Activated T-helper 1 cell treated with anti-CD3 and anti-CD28 coated beads, Interleukin-12 subunit alpha, Interleukin-12 subunit beta, Interleukin-2, Interleukin-4 antibody, amounts not matched to agents 30 ng/mL and 10 ng/mL and 1 ng/mL, durations not matched to agents 14 hours and 24 hours and 36 hours (primary cell): ENCODE results near the gene PTPRU. TPM values are rescaled to one million over a fixed set of nuclear protein-coding genes. Genes with fewer than 3 reads are reported as not detected.
"Not testable (repeated sequence)": the region's sequence is repeated elsewhere in the genome, so short reads cannot be mapped to it uniquely, and the experiment has no call there.

Source experiments
- DNase-seq: peaks from one replicate; pipeline ENCODE4 v3.0.0; 2021; ENCODE audit warnings: low spot score
- H3K27ac Mint-ChIP-seq: one replicate; pipeline ENCODE4 v1.8.0; 2021; ENCODE audit warnings: mild to moderate bottlenecking, mixed read lengths
- H3K27me3 Mint-ChIP-seq: one replicate; pipeline ENCODE4 v1.8.0; 2022; ENCODE audit warnings: mild to moderate bottlenecking, moderate library complexity, mixed read lengths; ENCODE audit not compliant: insufficient read depth
- H3K36me3 Mint-ChIP-seq: one replicate; pipeline ENCODE4 v1.8.0; 2021; ENCODE audit warnings: low read depth, mixed read lengths
- H3K4me1 Mint-ChIP-seq: one replicate; pipeline ENCODE4 v1.8.0; 2021; ENCODE audit warnings: low read depth, mixed read lengths
- H3K4me3 Mint-ChIP-seq: one replicate; pipeline ENCODE4 v1.8.0; 2021; ENCODE audit warnings: mild to moderate bottlenecking, moderate library complexity, mixed read lengths
- H3K9me3 Mint-ChIP-seq: one replicate; pipeline ENCODE4 v1.8.0; 2021; ENCODE audit warnings: mixed read lengths
- intact Hi-C: fragments of 100-400 bp; cut with micrococcal nuclease; formaldehyde crosslinking; loops from one replicate; pipeline ENCODE4 v1.15.1; 2024
- total RNA-seq: library from RNA; stranded (reverse); gene quantifications from 2 replicates; pipeline ENCODE4 v1.2.3, GENCODE V29; 2022

PTPRU gene
- total RNA-seq, 1 donor from 2014 or later, result 0.67 TPM

DNA sequence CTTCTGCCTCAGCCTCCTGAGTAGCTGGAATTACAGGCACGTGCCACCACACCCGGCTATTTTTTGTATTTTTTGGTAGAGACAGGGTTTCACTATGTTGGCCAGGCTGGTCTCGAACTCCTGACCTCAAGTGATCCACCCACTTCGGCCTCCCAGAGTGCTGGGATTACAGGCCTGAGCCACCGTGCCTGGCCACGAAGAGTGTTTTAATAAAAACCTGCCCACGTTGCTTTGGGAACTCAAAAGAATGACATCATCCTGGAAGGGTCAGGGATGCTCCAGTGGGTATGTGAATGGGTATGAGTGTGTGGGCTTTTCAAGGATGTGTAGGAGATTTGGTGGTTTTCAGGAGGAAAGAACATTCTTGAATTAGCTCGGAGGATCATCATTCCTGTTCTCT lies 78.4 kb downstream of the PTPRU start:
- intact Hi-C loops, H3K27me3 Mint-ChIP-seq, H3K4me3 Mint-ChIP-seq, H3K27ac Mint-ChIP-seq, H3K9me3 Mint-ChIP-seq, H3K36me3 Mint-ChIP-seq, H3K4me1 Mint-ChIP-seq, DNase-seq: not testable (repeated sequence)

DNA sequence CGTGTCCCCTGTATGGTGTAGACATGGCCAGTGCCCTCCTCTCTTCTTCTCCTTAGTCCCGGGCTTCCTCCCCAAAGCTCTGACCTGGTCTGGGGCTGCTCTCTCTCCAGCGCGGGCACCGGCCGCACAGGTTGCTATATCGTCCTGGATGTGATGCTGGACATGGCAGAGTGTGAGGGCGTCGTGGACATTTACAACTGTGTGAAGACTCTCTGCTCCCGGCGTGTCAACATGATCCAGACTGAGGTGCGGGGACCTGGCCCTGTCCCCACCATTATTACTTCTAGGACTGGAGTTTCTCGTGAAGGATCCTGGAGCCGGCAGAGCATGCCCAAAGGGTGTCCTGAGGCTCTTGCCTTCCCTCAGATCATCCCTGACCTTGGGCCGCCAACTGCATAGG lies 78.9 kb downstream of the PTPRU start:
- DNase-seq, result no peak
- H3K27me3 Mint-ChIP-seq, result peaks cover 4% of the 10 kb centered on the region
- H3K4me3 Mint-ChIP-seq, result no peak overlapping the region
- no peak overlapping the region for H3K27ac Mint-ChIP-seq
- intact Hi-C loops, result no loop called here
- H3K4me1 Mint-ChIP-seq, result no peaks in the 10 kb centered on the region
- no peaks in the 10 kb centered on the region for H3K36me3 Mint-ChIP-seq
- no peaks in the 10 kb centered on the region for H3K9me3 Mint-ChIP-seq

DNA sequence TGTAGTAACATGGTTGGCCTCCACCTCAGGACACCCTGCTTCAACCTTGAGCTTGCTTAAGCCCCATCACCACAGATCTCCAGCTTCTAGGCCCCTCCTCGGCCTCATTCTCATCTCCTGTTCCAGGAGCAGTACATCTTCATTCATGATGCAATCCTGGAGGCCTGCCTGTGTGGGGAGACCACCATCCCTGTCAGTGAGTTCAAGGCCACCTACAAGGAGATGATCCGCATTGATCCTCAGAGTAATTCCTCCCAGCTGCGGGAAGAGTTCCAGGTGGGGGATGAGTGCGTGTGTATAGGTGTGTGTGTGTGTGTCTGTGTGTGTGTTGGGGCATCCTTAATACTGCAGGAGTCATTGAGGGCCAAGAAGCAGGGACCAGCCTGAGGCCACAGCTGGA lies 79.6 kb downstream of the PTPRU start:
- Mint-ChIP-seq H3K36me3 (no peaks in the 10 kb centered on the region), H3K9me3 (no peaks in the 10 kb centered on the region), H3K27me3 (peaks cover 4% of the 10 kb centered on the region), H3K27ac (no peak overlapping the region), H3K4me1 (no peaks in the 10 kb centered on the region), H3K4me3 (no peak overlapping the region)
- intact Hi-C loops, result no loop called here
- DNase-seq, result no peak

DNA sequence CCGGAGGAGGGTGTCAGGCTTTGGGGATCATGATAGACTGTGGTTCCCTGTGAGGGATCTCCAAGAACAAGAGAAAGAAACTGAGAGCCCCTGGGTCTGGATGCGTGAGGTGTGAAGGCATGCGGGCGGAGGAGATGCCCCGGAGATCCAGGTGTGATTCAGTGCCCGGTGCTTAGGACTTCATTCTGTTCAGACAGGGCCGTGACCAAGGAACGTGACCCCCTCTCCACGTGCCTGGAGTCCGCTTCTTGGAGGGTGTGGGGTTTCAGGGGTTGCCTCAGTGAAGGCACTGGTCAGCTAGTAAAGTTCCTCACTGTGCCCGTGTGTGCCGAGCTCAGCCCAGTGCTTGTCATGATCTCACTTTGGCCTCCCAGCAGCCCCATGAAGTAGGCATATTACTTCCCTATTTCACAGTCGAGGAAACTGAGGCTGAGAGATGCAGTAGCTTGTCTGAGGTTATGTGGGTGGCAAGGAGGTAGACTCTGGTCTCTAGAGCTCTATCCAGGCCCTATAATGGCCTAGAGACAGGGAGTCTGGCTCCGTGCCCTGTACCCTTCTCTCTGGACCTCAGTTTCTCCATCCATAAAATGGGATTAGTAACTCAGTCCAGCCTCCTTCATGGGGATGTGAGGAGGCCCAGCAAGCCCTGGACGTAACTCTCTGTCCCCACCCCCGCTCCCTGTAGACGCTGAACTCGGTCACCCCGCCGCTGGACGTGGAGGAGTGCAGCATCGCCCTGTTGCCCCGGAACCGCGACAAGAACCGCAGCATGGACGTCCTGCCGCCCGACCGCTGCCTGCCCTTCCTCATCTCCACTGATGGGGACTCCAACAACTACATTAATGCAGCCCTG lies 81.0 kb downstream of the PTPRU start:
- DNase-seq, result no peak
- Mint-ChIP-seq H3K4me1 (no peaks in the 10 kb centered on the region), H3K27me3 (peaks cover 4% of the 10 kb centered on the region), H3K9me3 (no peaks in the 10 kb centered on the region), H3K4me3 (no peak overlapping the region), H3K27ac (no peak overlapping the region), H3K36me3 (no peaks in the 10 kb centered on the region)
- intact Hi-C loops, result no loop called here

DNA sequence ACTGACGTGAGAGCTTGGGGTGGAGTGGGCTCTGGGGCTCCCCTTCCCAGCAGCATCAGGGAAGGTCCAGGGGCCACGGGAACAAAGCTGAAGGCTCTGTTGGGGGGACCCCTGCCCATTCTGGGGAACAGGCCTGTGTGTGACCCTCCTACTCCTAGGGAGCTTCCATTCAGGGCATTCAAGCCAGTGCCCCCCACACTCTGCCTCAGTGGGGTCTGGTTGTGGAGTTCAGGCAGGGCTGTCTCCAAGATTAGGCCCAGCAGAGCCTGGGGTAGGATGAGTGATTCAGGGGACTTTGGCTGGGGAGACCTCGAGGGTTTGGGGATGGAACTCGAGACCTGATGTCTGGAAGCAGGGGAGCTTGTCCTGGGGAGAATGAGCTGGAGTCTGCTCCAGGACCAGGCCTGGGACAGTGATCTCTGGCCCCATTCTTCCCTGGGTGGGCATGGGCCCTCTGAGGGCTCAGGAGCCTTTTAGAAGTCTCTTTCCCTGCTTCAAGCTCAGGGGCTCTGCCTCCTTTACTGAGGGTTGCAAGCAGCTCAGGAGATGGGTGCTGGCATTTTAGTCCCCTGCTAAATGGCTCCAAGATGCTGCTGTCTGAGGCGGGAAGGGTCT lies 81.7 kb downstream of the PTPRU start:
- Mint-ChIP-seq H3K27me3 (peaks cover 4% of the 10 kb centered on the region), H3K9me3 (no peaks in the 10 kb centered on the region), H3K4me1 (no peaks in the 10 kb centered on the region), H3K27ac (no peak overlapping the region), H3K36me3 (no peaks in the 10 kb centered on the region), H3K4me3 (no peak overlapping the region)
- intact Hi-C loops, result no loop called here
- DNase-seq, result no peak

DNA sequence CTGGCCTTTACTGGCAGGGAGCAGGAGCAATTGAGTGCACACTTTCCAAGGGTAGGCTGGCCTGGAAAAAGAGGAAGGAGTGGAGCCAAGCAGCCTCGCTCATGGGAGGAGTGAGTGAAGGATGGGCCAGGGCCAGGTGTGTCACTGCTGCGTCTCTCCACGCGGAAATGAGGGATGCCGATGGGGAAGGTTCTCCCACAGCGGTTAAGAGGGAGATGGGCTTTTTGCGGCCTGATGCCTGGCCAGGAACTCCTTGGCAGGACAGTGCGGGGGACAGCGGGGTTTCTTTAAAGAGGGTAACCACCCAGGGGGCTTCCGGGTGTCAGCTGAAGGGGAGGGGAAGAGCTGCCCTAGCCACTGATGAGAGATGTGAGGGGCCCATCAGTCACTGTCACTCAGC lies 82.4 kb downstream of the PTPRU start:
- no peaks in the 10 kb centered on the region for H3K9me3 Mint-ChIP-seq
- intact Hi-C loops, result no loop called here
- no peak overlapping the region for H3K4me3 Mint-ChIP-seq
- DNase-seq, result no peak
- peaks cover 4% of the 10 kb centered on the region for H3K27me3 Mint-ChIP-seq
- H3K27ac Mint-ChIP-seq, result no peak overlapping the region
- no peaks in the 10 kb centered on the region for H3K36me3 Mint-ChIP-seq
- H3K4me1 Mint-ChIP-seq, result no peaks in the 10 kb centered on the region

DNA sequence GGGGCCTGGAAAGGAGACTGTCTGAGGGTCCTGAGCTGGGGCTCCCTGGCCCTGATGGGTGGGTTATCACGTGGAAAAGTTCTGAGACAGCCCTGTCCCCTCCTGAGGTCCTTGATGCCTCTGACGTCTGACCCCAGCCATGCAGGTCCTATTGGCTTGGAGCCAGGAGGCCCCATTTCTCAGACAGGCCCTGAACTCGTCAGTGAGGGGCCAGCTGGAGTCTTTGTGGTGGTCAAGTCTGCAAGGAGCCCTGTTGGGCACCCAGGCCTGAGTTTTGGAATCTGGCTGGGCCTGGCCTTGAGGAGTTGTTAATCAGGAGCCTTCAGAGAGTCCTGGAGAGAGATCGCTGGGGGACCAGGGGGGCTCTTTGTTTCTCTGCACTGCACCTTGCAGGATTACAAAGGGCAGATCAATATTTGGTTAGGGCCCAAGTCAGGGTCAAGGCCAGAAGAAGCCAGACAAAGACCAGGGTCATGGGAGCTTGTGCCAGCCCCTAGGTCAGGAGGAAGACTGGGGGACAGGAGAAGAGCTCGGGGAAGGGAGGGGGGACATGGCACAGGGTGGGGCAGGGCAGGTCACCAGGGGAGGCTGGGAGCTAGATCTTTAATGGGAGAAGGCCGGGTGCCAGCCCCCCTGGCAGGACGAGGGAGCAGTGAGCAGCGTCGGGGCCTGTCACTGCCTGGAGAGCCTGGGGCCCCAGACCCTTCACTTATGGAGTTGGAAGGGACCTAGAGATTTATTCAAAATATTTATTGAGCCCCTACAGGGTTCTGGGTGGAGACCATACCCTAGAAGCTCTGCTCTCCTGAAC lies 83.2 kb downstream of the PTPRU start:
- Mint-ChIP-seq H3K9me3 (no peaks in the 10 kb centered on the region), H3K4me1 (no peaks in the 10 kb centered on the region), H3K36me3 (no peaks in the 10 kb centered on the region), H3K27me3 (peaks cover 4% of the 10 kb centered on the region), H3K27ac (no peak overlapping the region), H3K4me3 (no peak overlapping the region)
- DNase-seq, result no peak
- intact Hi-C loops, result no loop called here

DNA sequence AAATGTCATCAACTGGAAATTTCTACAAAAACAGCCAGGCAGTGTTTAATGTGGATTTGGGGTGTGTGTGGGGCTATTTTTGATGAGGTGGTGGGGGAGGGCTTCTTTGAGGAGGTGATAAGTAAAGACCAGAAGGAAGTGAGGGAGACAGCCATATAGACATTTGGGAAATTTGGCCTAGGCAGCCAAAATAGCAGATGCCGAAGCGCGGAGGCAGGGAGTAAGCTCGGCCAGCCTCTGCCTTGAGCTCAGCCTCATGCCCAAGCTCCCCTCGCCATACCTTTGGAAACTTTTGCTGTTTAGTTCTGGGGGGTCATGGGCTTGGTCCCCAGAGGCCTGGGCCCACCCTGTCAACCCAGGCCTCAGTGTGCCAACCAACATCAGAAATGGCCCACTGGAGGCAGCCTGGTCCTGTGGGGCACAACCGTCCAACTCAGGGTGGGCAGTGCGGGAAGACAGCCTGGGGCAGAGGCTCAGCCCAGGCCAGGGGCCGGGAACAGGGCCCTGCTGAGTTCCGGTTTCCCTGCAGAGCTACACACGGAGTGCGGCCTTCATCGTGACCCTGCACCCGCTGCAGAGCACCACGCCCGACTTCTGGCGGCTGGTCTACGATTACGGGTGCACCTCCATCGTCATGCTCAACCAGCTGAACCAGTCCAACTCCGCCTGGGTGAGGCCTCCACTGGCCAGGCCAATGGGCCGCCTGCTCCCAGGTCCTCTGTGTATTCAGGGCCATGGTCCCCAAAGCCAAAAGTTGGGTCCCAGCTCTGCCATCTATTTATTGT lies 84.0 kb downstream of the PTPRU start:
- H3K4me3 Mint-ChIP-seq, result no peak overlapping the region
- intact Hi-C loops, result no loop called here

DNA sequence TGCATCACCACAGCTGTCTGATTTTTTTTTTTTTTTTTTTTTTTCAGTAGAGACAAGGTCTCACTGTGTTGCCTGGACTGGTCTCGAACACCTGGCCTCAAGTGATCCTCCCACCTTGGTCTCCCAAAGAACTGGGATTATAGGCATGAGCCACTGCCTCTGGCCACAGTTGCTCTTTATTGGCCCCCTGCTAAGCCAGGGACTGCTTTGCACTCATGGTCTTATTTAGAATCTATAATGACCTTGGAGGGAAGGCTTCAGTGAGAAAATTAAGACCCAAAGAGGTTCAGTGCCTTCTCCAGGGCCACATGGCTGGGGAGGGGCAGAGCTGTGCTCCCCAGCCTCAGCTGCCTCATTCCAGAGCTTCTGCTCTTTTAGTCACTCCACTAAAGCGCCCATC lies 84.9 kb downstream of the PTPRU start:
- H3K4me1 Mint-ChIP-seq, result no peaks in the 10 kb centered on the region
- no peaks in the 10 kb centered on the region for H3K9me3 Mint-ChIP-seq
- no peaks in the 10 kb centered on the region for H3K36me3 Mint-ChIP-seq
- intact Hi-C loops, result no loop called here
- no peaks in the 10 kb centered on the region for H3K27me3 Mint-ChIP-seq
- no peak overlapping the region for H3K4me3 Mint-ChIP-seq
- no peak overlapping the region for H3K27ac Mint-ChIP-seq
- DNase-seq, result no peak

More for the DNA sequence above, 84.0 kb downstream of the PTPRU start:
- Mint-ChIP-seq H3K9me3 (no peaks in the 10 kb centered on the region), H3K36me3 (no peaks in the 10 kb centered on the region), H3K27me3 (peaks cover 2% of the 10 kb centered on the region), H3K27ac (no peak overlapping the region), H3K4me1 (no peaks in the 10 kb centered on the region)
- no peak for DNase-seq

DNA sequence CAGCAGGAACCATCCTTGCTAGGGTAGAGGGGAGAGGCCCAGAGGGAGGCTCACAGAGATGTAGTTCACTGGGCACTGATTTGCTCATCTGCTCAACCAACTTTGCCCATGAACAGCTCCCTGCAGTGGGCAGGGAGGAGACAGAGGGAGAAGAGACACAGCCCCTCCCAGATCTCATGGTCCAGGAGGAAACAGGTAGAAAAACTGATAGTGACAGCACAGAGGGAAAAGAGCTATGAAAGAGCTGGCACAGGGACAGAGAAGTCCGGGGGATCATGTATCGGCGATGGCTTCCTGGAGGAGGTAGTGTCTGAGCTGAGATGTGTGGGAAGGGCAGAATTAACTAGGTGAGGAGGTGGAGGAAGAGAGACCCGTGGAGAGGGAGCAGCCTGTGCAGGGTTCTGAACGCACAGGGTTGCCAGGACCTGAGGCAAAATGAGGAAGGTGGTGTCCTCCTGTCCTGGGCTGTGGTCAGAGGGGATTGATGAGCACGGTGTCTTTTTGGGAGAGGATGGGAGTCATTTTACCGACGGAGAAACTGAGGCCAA lies 85.9 kb downstream of the PTPRU start:
- Mint-ChIP-seq H3K4me1 (no peaks in the 10 kb centered on the region), H3K27me3 (no peaks in the 10 kb centered on the region), H3K36me3 (no peaks in the 10 kb centered on the region), H3K4me3 (no peak overlapping the region), H3K27ac (no peak overlapping the region), H3K9me3 (no peaks in the 10 kb centered on the region)
- DNase-seq, result no peak
- intact Hi-C loops, result no loop called here

DNA sequence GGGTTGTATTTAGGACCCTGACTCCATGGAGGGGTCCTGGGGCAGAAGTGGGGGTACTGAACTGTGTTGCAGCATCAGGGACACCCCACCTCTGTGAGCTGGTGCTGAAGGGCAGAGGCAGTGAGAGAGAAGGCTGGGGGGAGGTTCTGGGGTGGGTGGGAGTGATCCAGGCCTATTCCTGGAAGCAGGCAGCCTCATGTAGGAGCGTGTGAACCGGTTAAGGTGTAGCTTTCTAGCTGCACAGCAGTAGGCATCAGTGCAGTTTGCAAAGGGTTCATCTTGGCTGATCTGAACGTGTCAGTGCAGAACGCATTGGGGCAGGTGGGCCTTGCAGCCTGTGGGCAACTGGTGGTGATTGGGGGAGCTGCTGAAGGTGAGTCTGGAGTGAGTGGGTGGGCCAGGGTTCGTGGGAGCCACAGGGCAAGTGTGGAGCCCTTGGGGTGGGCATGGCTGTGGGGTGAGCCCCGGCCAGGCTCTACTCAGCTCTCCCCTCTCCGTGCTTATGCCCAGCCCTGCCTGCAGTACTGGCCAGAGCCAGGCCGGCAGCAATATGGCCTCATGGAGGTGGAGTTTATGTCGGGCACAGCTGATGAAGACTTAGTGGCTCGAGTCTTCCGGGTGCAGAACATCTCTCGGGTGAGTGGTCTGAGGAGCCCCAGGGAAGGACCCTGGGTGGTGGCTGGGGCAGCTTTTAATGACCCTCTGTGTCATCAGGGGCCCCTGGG lies 86.7 kb downstream of the PTPRU start:
- H3K4me1 Mint-ChIP-seq, result no peaks in the 10 kb centered on the region
- H3K27me3 Mint-ChIP-seq, result no peaks in the 10 kb centered on the region
- H3K4me3 Mint-ChIP-seq, result no peak overlapping the region
- no peak for DNase-seq
- H3K9me3 Mint-ChIP-seq, result no peaks in the 10 kb centered on the region
- intact Hi-C loops, result no loop called here
- no peak overlapping the region for H3K27ac Mint-ChIP-seq
- H3K36me3 Mint-ChIP-seq, result no peaks in the 10 kb centered on the region

DNA sequence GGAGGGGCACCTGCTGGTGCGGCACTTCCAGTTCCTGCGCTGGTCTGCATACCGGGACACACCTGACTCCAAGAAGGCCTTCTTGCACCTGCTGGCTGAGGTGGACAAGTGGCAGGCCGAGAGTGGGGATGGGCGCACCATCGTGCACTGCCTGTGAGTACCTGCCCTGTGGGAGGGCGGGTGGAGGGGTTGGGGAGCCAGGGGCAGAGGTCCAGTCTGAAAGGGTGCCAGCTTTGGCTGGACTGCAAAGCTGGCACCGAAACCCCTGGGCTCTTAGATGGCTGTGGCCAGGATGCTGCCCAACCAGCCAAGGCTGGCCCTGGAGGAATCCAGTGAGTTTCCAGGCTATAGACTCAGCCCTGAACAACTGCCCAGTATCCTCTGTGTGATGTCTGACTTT lies 87.3 kb downstream of the PTPRU start:
- Mint-ChIP-seq H3K36me3 (no peaks in the 10 kb centered on the region), H3K4me3 (no peak overlapping the region), H3K4me1 (no peaks in the 10 kb centered on the region), H3K27ac (no peak overlapping the region), H3K9me3 (no peaks in the 10 kb centered on the region), H3K27me3 (no peaks in the 10 kb centered on the region)
- intact Hi-C loops, result no loop called here
- DNase-seq, result no peak
